ENCODE results near the gene NKX6-2. TPM values are rescaled to one million over a fixed set of nuclear protein-coding genes. Genes with fewer than 3 reads are reported as not detected.

NKX6-2 gene
- total and polyA plus RNA-seq, 2 of the 8 experiments (the other 6 are each of a cell fraction or from before 2014, with no cell fraction given), result 0.06 TPM; not detected in 1

DNA sequence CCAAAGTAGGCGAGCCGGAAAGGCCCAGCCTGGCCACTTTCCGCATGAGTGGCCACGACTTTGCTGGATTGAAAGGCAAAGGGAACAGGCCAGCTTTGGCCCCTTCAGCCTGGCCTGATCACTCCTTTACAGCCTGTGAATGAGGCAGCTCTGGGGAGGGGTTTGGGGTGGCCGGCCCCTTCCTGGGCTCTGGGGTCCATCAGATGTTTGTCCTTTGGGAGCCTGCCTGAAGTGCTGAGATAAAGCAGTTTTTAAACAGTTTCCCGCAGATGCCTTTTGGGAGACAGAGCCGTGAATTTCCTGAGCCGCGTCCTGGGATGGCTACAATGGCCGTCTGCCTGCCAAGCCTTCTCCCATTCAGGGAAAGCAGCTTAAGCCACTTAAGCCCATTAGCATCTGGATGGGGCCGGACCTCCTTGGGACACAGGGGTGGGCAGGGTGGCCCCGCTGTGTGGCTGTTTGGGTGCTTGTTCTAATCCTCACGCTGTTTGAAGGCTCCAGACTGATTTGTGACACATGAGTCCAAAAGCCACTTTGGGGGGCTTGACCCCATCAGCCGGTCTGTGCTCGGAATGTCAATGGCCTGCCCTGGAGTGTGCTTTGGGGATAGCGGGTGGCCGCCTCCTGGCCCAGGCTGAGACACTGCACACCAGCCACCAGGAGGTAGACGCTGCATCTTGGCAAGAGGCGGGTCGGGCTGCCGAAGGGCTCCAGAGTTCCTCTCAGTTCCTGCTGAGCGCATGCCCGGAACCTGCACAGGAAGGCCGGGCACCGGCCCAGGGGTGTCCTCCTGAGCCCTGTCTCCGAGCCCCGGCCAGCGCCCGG, 38.9 kb downstream of the NKX6-2 start (continued):
- no peak for TF ChIP-seq HDAC2 (IDR thresholded peaks at IDR 0.05; ENCODE audit: borderline replicate concordance in 1 of 2, low read depth in 2 of 2, low read length in 2 of 2)
- TF ChIP-seq CTBP2 (IDR thresholded peaks at IDR 0.05; ENCODE audit: borderline replicate concordance, insufficient read depth, insufficient read length, low read length), result peak; percentile 49
- TF ChIP-seq ASH2L (IDR thresholded peaks at IDR 0.05; ENCODE audit: low read length), result no peak
- no peak for TF ChIP-seq KDM5A (IDR thresholded peaks at IDR 0.05; ENCODE audit: low read length)
- no peak for TF ChIP-seq SRF (IDR thresholded peaks at IDR 0.05; ENCODE audit: low read depth, low read length)
- TF ChIP-seq HDAC6 (IDR thresholded peaks at IDR 0.05; ENCODE audit: low read depth, low read length), result no peak
- TF ChIP-seq RXRA (IDR thresholded peaks at IDR 0.05; ENCODE audit: insufficient read depth, low read depth, low read length), result no peak
- TF ChIP-seq CHD1 (IDR thresholded peaks at IDR 0.05; ENCODE audit: low read depth, low read length), result no peak
- TF ChIP-seq MAFK (IDR thresholded peaks at IDR 0.05; ENCODE audit: low read depth, low read length), result no peak
- TF ChIP-seq POLR2A (IDR thresholded peaks at IDR 0.05; ENCODE audit: control extremely low read depth in 1 of 2, low read depth in 2 of 2, low read length in 2 of 2), result no peak
- TF ChIP-seq YY1 (IDR thresholded peaks at IDR 0.05; ENCODE audit: low read depth, low read length), result peak; percentile 89
- TF ChIP-seq GABPA (IDR thresholded peaks at IDR 0.05; ENCODE audit: borderline replicate concordance, insufficient read depth, low read length), result peak; percentile 19
- TF ChIP-seq SP2 (IDR thresholded peaks at IDR 0.05; ENCODE audit: low read length), result no peak
- peak; percentile 66 for TF ChIP-seq NANOG (IDR thresholded peaks at IDR 0.05; ENCODE audit: insufficient read depth, low read depth, low read length, poor library complexity, severe bottlenecking)

Measured in H1 (cell line).